GM12878 (cell line): ENCODE data around the gene SNAP29. TPM values are rescaled to one million over a fixed set of nuclear protein-coding genes. Genes with fewer than 3 reads are reported as not detected.

Experiments used
- ATAC-seq: fragments of 200-7000 bp; cut with Tn5 transposase; 3 replicates; pipeline ENCODE4 v1.9.1; 2020; ENCODE audit warnings: mild to moderate bottlenecking, moderate library complexity
- BruUV-seq: library from RNA; stranded (reverse); fragments of 400-500 nt; replicated peaks from 2 replicates; lab custom pipeline; 2021; lab: Mats Ljungman, UMichigan
- CTCF ChIA-PET: fragments of 300-600 bp; sonication (Branson Sonifier 250); formaldehyde crosslinking; extraction: SDS; loops from one replicate; lab custom pipeline; 2021; ENCODE audit warnings: inconsistent platforms; lab: Yijun Ruan, JAX
- POLR2A ChIA-PET: fragments of 350-600 bp; formaldehyde crosslinking; extraction: SDS; loops from one replicate; lab custom pipeline; 2021; ENCODE audit warnings: inconsistent platforms; lab: Charles Lee
- RAD21 ChIA-PET: fragments of 300-600 bp; sonication (Branson Sonifier 250); formaldehyde crosslinking; loops from one replicate; lab custom pipeline; 2023; ENCODE audit warnings: antibody characterized with exemption; ENCODE audit not compliant: unreplicated experiment; lab: Charles Lee
- SMC1A ChIA-PET: fragments of 300-600 bp; sonication (Branson Sonifier 250); formaldehyde crosslinking; loops from one replicate; lab custom pipeline; 2023; ENCODE audit not compliant: unreplicated experiment, uncharacterized antibody; lab: Charles Lee
- DNase-seq: peaks from one replicate; pipeline ENCODE4 v3.0.0-alpha.2; 2011; ENCODE audit warnings: low read depth, low spot score
- FAIRE-seq: peaks from 3 replicates; lab custom pipeline; 2011; peaks lifted over from hg19 to GRCh38; lab: Jason Lieb, UNC
- H2AFZ ChIP-seq: 2 replicates; pipeline ENCODE4 v1.6.0; 2011; ENCODE audit warnings: low read depth, low read length, control low read depth; ENCODE audit not compliant: control insufficient read depth
- H3K27ac ChIP-seq: 2 replicates; pipeline ENCODE4 v1.5.1; 2011; ENCODE audit warnings: control low read depth; ENCODE audit not compliant: control insufficient read depth, insufficient read depth
- H3K27me3 ChIP-seq, 2 experiments: replicated peaks in 1 of 2; 2 replicates each; pipeline versions ENCODE4 v1.6.0 to v1.6.1; 2011; ENCODE audit warnings: low read length in 1 of 2; ENCODE audit not compliant: control insufficient read depth in 2 of 2, insufficient read depth in 2 of 2
- H3K36me3 ChIP-seq, 2 experiments: 2 replicates each; pipeline ENCODE4 v1.5.1; 2011; ENCODE audit warnings: low read length in 1 of 2; ENCODE audit not compliant: control insufficient read depth in 2 of 2, insufficient read depth in 2 of 2
- H3K4me1 ChIP-seq: 2 replicates; pipeline ENCODE4 v1.6.1; 2011; ENCODE audit warnings: mild to moderate bottlenecking, low read length, moderate library complexity, mixed read lengths; ENCODE audit not compliant: control insufficient read depth, insufficient read depth
- H3K4me2 ChIP-seq: 2 replicates; pipeline ENCODE4 v1.6.0; 2011; ENCODE audit warnings: control low read depth; ENCODE audit not compliant: control insufficient read depth, insufficient read depth
- H3K4me3 ChIP-seq: fragments of 200-600 bp; sonication (generic); 2 replicates; pipeline ENCODE4 v1.5.1; 2016
- H3K79me2 ChIP-seq: 2 replicates; pipeline ENCODE4 v1.6.0; 2011; ENCODE audit warnings: low read length; ENCODE audit not compliant: control insufficient read depth, insufficient read depth
- H3K9ac ChIP-seq: 2 replicates; pipeline ENCODE4 v1.8.0; 2011; ENCODE audit warnings: low read length, control low read depth, mixed read lengths; ENCODE audit not compliant: control insufficient read depth, insufficient read depth
- H3K9me3 ChIP-seq: replicated peaks from 3 replicates; pipeline ENCODE4 v1.5.1; 2011; ENCODE audit warnings: mild to moderate bottlenecking, low read length; ENCODE audit not compliant: control insufficient read depth, insufficient read depth
- H4K20me1 ChIP-seq: 2 replicates; pipeline ENCODE4 v1.6.0; 2011; ENCODE audit not compliant: control insufficient read depth, insufficient read depth
- BCL3 ChIP-seq: IDR thresholded peaks from 2 replicates; pipeline ENCODE4 v1.6.1; 2011; ENCODE audit warnings: borderline replicate concordance, low read depth, mild to moderate bottlenecking, moderate library complexity, low read length; ENCODE audit not compliant: insufficient read depth, poor library complexity, severe bottlenecking
- BMI1 ChIP-seq: fragments of 450-650 bp; IDR thresholded peaks from 2 replicates; pipeline ENCODE4 v1.6.1; 2016; ENCODE audit warnings: mild to moderate bottlenecking, moderate library complexity, borderline replicate concordance
- CEBPB ChIP-seq, 2 experiments: fragments of 150-350 bp in 1 of 2; IDR thresholded peaks; 2 replicates each; pipeline ENCODE4 v1.6.1; 2012 to 2014; ENCODE audit warnings: low read depth in 2 of 2, low read length in 2 of 2, borderline replicate concordance in 1 of 2, inconsistent platforms in 1 of 2
- KAT2A ChIP-seq: conservative IDR thresholded peaks from 2 replicates; pipeline ENCODE4 v1.6.1; 2011; ENCODE audit warnings: low read depth, low read length; ENCODE audit not compliant: control insufficient read depth
- MXI1 ChIP-seq: fragments of 150-350 bp; IDR thresholded peaks from 2 replicates; pipeline ENCODE4 v1.6.1; 2011; ENCODE audit warnings: low read depth, mild to moderate bottlenecking, inconsistent platforms, low read length, improper control_type of control experiment
- NFYB ChIP-seq: IDR thresholded peaks from 2 replicates; pipeline ENCODE4 v1.6.1; 2011; ENCODE audit warnings: low read depth, mild to moderate bottlenecking, low read length, improper control_type of control experiment, moderate library complexity; ENCODE audit not compliant: insufficient read depth
- RUNX3 ChIP-seq: IDR thresholded peaks from 2 replicates; pipeline ENCODE4 v1.6.1; 2012; ENCODE audit warnings: low read length, inconsistent platforms
- SMARCA5 ChIP-seq: fragments of 450-650 bp; IDR thresholded peaks from 2 replicates; pipeline ENCODE4 v1.6.1; 2017; ENCODE audit warnings: mild to moderate bottlenecking
- TBL1XR1 ChIP-seq: IDR thresholded peaks from 2 replicates; pipeline ENCODE4 v1.6.1; 2012; ENCODE audit warnings: low read depth, low read length, improper control_type of control experiment
- YY1 ChIP-seq: IDR thresholded peaks from 2 replicates; pipeline ENCODE4 v1.6.1; 2011; ENCODE audit warnings: low read depth, mild to moderate bottlenecking, low read length
- WGBS: methylation state at CpG from one replicate; pipeline ENCODE4 v1.1.6; 2016; ENCODE audit warnings: low lambda C conversion rate; ENCODE audit not compliant: insufficient replicate concordance, insufficient coverage; ENCODE audit errors: missing lambda C conversion rate; 5-methylcytosine and 5-hydroxymethylcytosine counted together
- in situ Hi-C: fragments of 300-500 bp; cut with MboI; formaldehyde crosslinking; loops from 9 replicates; pipeline ENCODE4 v1.14.3; 2018; ENCODE audit warnings: mixed read lengths
- intact Hi-C: fragments of 100-400 bp; cut with micrococcal nuclease; formaldehyde crosslinking; loops from one replicate; pipeline ENCODE4 v1.14.2; 2022; ENCODE audit not compliant: unreplicated experiment
- polyA plus RNA-seq, 11 experiments: library from polyadenylated mRNA; depleted of rRNA in 4 of 11; unstranded in 6 of 11; stranded (reverse) in 5 of 11; fragments of >200 nt; fragmentation: Nextera tagmentation in 4 of 11; fragmentation: Illumina TruSeq in 1 of 11; extraction: Ambion mirVana in 4 of 11; extraction: Trizol in 1 of 11; gene quantifications; 1 replicate in 1 of 11; 2 replicates in 10 of 11; pipeline versions ENCODE4 v1.2.1 to v1.2.3, GENCODE V29; 2011 to 2016; ENCODE audit warnings: inconsistent platforms in 2 of 11, missing spikeins in 2 of 11, low read depth in 1 of 11
- total RNA-seq, 4 experiments: library from RNA; depleted of rRNA in 3 of 4; stranded (reverse); fragments of >200 nt in 3 of 4; fragmentation: Illumina TruSeq in 1 of 4; extraction: Trizol in 1 of 4; gene quantifications; 2 replicates each; pipeline versions ENCODE4 v1.2.1 to v1.2.3, GENCODE V29; 2013 to 2021
- TF ChIP-seq, protein P1 (sequence below): fragments of 450-650 bp; formaldehyde crosslinking; IDR thresholded peaks from 2 replicates; pipeline ENCODE4 v1.5.0; 2022; ENCODE audit warnings: mild to moderate bottlenecking, missing genetic modification characterization

SNAP29 gene
- total and polyA plus RNA-seq, 10 of the 15 experiments (the other 5 are each of a cell fraction or from before 2014, with no cell fraction given), result 4.7 to 45.7 (median 27.9) TPM

DNA sequence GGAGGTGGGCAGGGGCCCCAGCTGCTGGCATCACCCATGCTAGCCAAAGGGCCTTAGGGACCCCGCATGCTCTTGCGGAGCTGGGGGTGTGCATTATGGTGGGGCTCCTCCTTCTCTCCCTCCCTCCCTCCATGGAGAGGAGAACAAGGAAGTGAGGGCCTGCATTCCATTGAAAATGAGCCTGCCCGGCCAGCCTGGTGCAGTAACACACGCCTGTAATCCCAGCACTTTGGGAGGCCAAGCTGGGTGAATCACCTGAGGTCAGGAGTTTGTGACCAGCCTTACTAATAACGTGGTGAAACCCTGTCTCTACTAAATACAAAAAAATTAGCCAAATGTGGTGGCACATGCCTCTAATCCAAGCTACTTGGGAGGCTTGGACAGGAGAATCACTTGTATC is 22.4 kb downstream of the SNAP29 start (continued):
- TF ChIP-seq MXI1, result no peak
- TF ChIP-seq, all 136 proteins: peak for 0

- FAIRE-seq, result no peak
- H3K9ac ChIP-seq, result no peak overlapping the region
- no peaks in the 10 kb centered on the region for H4K20me1 ChIP-seq
- no peaks in the 10 kb centered on the region for H3K9me3 ChIP-seq
- H3K27me3 ChIP-seq, result no peaks in the 10 kb centered on the region
- ChIA-PET POLR2A (interaction anchor here (0.6 kb wide), 1 partner anchor 11 kb away, joined by 3 read pairs; no protein-coding TSS in a partner anchor), SMC1A (interaction anchor here (1.0 kb wide), 1 partner anchor 19 kb away, joined by 3 read pairs; no protein-coding TSS in a partner anchor), CTCF (no interaction called here), RAD21 (no interaction called here)
- H3K4me2 ChIP-seq, result no peak overlapping the region
- no peaks in the 10 kb centered on the region for H3K4me1 ChIP-seq
- no TSS peak for BruUV-seq
- intact Hi-C loops (no loop called here), in situ Hi-C loops (no loop called here)
- 93% methylated on average over 9 of the region's 9 CpGs for WGBS
- H3K27ac ChIP-seq, result no peak overlapping the region
- no peaks in the 10 kb centered on the region for H3K79me2 ChIP-seq
- ATAC-seq, result no peak
- H2AFZ ChIP-seq, result no peak overlapping the region
- no peak for DNase-seq
- peaks cover 3 to 8% of the 10 kb centered on the region in 2 experiments for H3K36me3 ChIP-seq
- H3K4me3 ChIP-seq, result no peak overlapping the region
- TF ChIP-seq BMI1 (no peak), TBL1XR1 (no peak), SMARCA5 (no peak), YY1 (no peak), CEBPB (IDR thresholded peaks at IDR 0.05; ENCODE audit: borderline replicate concordance in 1 of 2, low read depth in 2 of 2, low read length in 2 of 2) (no peak), KAT2A (no peak), BCL3 (no peak), NFYB (no peak), RUNX3 (no peak)
- TF ChIP-seq, protein P1, sequence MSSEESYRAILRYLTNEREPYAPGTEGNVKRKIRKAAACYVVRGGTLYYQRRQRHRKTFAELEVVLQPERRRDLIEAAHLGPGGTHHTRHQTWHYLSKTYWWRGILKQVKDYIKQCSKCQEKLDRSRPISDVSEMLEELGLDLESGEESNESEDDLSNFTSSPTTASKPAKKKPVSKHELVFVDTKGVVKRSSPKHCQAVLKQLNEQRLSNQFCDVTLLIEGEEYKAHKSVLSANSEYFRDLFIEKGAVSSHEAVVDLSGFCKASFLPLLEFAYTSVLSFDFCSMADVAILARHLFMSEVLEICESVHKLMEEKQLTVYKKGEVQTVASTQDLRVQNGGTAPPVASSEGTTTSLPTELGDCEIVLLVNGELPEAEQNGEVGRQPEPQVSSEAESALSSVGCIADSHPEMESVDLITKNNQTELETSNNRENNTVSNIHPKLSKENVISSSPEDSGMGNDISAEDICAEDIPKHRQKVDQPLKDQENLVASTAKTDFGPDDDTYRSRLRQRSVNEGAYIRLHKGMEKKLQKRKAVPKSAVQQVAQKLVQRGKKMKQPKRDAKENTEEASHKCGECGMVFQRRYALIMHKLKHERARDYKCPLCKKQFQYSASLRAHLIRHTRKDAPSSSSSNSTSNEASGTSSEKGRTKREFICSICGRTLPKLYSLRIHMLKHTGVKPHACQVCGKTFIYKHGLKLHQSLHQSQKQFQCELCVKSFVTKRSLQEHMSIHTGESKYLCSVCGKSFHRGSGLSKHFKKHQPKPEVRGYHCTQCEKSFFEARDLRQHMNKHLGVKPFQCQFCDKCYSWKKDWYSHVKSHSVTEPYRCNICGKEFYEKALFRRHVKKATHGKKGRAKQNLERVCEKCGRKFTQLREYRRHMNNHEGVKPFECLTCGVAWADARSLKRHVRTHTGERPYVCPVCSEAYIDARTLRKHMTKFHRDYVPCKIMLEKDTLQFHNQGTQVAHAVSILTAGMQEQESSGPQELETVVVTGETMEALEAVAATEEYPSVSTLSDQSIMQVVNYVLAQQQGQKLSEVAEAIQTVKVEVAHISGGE (CRISPR knock-in tag), result no peak
These were observed 23.3 kb downstream of the SNAP29 start for GRCh38 chr22:20881869-20882815.
